NK-92 (cell line): ENCODE data around the gene BMF.

Experiments used
- DNase-seq: peaks from one replicate; lab custom pipeline; 2025; ENCODE audit not compliant: unreplicated experiment; lab: John Stamatoyannopoulos, UW

The BMF gene

DNA sequence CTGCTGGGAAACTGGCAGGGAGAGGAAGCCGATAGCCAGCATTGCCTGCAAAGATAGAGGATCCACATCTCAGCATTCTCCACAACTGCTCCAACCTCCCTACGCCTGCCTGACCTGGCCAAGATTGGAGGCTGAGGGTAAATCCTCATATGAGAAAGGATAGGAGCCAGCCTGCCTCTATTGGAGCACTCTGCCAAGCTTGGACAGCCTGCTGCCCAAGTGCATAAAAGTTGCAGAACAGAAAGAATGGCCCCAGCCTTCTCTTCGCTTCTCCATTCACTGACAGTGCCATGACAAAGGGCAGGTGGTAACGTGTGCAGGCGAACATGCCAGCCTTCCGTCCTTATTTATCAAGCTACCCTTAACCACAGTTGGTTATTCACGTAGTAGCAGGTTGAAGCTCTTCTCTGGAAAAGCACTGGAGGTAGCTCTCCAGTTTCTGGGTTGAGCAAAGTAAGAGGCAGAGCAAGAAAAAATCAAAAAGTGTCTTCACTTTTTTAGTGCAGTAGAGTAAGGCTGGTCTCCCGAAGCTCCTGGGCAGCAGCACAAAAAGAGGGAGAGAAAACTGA is 4.3 kb downstream of the BMF start:
- no peak for DNase-seq

DNA sequence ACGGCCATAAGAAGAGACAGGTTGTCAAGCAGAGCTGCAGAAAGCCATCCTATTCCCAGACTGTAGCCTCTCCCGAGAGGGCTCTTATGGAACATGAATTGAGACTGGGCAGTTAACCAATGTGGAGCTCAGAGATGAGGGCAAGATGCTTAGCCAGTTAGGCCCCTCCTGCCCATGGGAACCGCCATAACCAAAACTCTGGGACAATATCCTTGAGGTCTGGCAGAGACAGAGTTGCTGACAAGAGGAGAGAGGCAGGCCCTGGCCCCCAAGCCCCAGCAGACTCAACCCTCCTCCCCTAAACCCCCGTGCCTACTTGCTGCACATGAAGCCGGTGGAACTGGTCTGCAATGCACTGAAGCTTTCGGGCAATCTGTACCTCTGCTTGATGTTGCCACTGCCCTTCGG is 4.8 kb downstream of the BMF start:
- no peak for DNase-seq

DNA sequence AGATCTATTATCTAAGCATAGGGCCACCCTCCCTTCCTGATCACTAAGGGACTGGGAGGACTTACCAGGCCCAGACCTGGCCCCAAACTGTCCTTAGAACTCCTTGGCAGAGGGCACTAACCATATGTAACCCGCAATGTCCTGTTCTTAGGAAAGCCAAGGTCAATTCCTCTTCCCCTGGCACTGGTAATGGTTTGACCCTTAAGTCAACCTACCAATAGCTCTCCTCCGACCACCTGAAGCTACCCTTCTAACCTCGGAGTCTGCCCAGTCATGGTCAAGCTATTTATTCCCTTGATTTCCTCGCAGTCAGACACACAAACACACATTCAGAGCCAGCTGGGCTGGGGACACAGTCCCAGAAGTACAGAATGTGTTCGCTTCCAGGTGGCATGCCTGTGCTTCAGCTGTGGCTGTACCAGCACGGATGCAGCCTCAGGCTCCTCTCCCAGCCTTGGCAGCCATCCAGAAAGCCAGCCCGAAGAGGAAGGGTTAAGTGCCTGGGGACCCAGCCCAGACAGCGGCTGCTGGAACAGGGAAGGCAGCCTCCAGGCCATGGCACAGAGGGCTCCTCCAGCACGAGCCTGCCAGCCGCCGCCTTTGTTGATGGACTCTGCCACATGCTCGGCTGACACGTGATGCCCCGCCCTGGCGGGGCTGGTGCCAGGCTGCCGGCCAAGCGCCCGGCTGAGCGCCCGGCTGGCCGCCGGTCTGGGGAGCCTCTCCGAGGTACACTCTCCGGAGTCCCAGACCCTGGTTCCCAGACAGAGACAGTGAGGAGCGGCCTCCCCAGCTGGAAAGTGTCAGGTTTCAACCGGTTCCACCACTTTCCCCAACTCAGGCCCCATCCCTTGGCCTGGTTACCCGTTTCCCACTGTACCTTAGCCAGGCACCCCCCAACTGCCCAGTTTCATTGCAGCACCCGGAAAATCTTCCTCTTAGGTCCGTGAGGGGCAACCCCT is 5.5 kb downstream of the BMF start:
- DNase-seq = no peak

DNA sequence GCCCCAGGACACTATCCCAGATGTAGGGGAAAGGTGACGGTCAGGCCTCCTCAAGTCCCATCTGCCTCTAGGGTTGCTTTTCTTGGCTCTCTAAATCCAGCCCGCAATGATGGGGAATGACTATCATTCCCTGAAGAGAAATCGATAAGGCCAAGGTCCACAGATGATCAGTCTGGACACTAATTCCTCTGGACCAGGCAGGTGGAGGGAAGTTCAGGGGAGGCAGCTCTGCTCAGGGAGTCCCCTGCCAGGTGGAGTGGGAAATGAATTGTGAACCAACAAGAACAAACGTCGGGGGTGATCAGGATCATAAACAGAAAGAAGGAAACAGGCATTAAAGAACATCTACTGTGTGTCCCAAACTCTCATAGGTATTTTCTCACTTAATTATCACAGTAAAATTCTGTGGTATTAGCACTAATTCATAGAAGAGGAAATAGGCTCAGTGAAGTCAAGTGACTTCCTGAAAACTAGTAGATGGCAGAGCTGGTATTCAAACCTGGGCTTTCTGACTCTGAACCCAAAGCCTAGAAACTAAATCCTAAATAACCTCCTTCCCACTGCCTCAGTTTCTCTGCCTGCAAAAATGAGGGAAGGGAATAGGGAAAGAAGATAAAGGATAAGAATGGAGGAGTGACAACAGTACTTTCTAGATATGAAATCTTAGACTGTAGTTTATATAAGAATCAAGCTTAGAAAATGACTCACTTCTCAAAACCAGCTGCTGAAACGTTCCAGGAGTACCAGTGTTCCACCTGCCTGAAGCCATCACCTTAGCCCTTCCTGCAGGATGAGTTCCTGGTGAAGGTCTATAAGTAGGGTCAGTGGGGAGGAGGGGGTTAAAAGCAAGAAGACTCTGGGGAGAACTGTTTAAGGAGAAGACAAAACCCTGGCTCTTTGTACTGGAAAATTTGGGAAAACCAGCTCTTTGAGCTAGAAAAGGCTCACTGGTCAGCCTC is 7.5 kb downstream of the BMF start:
- no peak for DNase-seq

DNA sequence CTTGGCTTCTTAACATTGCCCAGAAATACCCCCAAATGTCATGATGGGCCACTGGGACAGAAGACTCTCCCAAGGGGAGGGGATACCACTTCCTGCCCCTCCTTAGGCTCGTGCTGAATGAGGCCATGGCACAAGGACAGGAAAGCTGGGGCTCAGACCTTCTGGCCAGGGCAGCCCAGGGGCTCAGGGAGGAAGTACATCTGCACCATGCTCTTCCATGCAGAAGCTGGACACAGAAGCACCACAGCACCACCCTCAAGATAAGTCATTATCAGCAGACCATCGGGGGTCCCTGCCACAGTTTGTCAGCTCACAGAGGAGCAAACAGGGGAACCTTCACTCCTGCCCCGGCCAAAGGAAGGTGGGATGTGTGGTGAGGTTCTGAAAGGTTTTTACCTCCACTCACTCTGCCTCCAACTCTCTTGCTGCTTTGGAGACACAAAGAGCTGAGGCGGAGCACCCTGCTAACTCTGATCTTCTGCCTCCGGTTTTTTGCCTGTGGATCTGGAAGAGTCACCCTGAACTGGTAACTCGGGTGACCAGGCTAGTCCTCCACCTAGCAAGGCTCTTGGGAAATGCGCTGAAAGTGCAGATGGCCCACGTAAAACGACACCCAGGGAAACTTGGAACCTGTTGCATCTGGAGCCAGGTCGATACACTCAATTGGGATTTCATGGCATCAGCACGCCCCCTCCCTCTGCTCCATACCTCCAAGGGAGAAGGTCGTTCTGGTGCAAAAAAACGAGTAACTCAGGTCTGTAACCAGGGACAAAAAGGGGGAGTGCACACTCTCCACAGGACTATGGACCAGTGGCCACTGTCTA is 8.3 kb downstream of the BMF start:
- no peak for DNase-seq

DNA sequence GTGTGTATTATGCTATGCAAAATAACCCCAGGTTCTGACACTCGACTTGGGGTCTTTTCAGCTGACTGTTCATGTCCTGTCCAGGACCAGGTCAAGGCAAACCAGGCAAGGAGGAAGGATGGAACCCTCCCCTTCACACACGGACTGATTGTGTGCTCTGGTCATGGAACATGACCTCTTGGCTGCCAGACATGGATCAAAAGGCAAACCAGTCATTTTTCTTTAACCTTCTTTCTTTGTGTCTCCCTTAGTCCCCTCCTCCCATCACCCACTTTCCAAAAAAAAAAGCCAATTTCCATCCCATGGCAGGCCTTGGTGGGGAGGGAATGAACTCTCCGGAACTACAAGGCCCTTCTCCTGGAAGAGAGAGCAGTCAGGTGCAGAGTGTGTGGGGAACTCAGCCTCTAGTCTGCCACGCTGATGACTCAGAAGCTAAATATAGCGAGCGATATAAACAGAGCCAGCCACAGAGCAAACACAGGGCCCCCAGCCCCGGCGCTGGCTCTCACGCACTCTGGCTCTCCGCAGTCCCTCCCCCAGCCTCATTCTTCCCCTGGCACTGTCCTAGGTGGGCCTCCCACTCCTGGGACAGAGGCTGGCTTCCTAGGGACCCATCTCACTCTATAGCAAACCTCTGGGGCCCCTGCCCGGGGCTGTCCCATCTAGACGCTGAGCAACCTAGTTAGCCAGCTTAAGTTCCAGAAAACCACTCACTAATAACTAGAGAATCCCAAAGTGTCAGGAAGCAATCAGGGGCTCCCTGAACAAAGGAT is 10.0 kb downstream of the BMF start:
- DNase-seq = no peak

DNA sequence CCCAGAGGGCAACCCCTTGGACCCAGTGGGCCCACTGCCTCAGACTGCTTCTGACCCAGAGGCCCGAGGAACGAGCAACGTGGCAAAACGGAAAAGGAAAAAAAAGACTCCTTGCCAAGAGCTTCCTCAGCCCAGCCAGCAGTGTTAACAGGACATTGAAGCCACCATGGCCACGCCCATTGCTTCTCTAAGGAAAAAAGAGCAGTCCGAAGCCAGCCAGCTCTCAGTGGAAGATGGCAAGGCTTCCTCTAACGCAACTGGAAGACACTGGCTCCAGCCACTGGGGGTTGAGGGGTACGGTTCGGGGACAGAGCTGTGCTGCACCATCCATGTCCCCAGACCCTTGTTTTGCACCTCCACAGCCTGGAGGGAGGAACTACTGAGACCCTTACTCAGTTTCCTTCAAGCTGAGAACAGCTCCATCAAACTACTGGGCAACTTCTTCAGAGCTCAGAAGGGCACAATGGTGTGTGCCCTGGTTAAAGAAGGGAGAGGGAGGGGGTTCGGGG is 10.7 kb downstream of the BMF start:
- DNase-seq = no peak

DNA sequence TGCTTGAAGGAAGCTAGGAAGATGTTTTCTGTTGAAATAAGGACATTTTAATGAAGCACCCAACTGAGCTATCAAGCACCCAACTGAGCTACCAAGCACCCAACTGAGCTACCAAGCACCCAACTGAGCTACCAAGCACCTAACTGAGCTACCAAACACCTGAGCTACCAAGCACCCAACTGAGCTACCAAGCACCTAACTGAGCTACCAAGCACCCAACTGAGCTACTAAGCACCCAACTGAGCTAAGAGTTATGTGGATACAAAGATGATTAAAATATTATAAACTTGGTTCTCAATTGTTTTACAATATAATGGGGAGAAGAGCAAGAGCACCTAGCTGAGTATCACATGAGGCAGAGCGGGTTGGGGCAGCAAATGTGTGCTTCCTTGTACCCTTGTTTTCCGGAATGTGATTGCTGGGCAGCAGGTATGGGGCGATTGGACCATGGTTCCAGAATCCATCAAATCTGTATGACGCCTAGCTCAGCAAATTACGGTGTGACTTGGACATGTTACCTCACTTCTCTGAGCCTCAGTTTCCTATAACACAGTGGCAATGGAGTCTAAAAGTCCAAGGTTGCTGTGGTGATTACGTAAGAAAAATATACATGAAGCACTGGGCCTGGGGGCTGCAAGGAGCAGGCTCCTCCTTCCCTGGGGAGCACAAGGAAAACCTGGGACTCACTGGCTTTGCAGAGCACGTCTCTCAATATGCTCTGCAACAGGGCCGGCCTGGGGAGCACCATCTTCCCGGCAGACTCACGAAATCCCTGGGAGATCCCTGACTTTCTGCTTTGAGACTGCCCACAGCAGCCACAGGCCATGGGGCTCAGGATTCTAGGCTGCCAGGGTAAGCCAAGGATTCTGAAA is 11.3 kb downstream of the BMF start:
- no peak for DNase-seq

DNA sequence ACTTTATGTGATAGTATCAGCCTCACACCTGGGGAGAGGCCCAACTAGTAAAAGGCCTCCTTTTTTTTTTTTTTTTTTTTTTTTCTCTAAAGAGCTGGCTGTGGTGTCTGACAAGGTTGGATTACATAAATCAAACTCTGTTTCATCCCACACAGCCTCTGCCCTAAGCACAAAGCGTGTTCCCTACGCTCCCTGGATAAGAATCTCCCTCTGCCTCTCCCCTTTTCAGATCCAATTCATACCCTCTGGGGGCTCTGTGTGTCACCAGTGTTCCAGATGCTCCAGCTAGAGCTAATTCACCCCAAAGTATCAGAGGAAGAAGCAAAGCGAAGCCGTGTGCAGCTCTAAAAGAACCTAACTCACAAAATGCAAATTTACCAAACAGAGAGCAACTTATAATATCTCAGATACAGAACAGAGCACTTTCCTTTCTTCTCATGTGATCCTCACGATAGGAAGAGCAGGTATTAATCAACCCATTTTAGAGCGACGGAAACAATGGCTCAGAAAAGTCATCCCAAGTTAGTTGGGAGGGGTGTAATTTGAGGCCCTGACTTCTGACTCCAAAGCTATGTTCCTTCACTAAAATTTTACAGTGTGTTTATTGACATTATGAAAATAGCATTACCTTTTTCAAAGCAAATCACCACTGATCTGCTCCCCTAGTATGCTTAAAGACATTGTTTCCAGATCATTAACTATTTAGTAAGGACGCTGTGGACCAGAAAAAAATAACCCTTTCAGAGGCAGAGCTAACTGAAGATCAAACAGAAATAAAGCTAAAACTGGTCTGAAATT is 12.4 kb downstream of the BMF start:
- no peak for DNase-seq

DNA sequence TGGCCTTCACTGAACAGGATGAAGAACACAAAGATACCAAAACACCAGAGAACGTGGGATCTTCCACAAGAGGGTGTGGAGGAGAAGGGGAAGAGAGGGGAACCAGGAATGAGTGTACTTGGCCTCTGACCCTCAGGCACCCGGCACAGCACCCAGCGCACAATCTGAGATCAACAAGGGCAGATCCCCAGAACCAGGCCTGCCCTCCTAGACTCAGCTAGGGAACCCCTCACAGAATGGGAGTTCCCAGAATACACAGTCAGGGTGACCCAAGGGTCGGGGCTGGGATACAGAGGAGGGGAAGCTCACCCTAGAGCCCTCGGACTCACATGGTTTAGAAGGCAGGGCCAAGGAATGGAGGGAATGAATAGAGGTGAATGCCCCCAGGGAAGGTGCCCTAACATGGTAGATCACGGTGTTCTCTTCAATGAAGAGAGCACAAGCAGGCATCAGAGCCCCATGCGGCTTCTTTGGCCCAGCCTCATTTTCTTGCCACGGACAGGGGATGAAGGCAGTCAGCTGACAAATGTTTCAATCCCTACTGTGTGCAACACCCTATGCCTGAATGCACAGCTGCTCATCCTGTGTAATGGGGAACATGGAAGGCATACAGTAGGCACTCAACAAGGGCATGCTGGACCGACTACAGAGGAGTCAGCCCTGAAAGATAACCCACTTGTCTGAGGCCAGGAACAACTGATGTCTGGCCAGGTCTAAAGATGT is 13.1 kb downstream of the BMF start:
- DNase-seq = no peak

DNA sequence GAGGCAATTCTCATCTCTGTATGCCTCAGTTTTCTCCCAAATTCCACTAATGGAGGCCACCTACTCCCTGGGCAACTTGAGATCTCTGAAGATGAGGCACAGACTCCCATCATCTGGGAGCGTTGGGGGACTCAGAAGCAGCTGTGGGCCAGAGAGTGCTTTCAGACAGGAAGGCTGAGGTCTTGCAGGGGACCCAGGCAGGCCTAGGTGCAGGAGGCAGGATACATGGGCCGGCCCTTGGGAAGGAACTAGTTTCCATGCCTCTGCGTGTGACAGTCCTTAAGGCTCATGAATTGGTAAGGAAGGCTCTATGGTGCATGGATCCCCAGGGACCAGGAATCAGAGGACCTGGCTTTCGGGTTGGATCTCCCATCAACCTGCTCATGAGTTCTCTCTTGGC is 14.5 kb downstream of the BMF start:
- DNase-seq = no peak

DNA sequence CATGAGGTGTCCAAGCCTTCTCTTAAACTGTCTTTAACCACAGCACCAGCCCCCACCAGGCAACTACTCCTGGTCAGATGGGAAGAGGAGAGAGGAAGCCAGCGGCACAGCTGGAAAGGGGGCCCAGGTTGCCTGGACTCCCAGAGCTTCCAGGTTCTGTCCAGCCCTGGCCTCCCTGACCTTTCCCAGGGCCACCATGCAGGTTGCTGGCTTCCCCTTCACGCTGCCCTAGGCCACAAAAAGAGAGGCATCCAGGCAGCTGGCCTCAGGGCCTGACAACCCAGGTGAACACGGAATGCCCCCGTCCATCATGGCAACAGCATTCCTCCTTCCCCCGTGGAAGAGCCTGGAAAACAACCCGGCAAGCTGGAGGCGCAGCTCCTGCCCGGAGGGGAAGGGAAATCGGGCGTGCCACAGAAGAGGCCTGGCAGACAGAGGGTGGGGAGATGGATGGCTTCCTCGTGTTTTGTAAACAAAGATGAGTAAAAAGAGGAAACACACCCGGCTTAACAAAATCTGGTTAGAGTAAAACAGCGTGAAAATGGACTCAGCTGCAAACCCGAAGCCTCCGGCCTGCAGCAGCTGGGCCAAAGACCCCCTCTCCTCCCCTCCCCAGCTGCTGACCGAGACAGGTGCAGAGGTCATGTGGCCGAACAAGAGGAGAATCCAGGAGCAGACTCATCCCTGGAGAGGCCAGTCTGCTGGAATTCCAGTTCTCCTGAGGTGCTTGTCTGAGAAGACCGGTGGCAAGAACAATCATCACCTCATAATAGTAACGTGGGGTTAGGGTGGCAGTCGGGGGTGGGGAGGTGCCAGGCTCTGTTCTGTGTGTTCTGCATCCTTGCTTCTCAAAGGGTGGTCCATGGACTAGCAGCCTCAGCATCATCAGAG is 15.5 kb downstream of the BMF start:
- no peak for DNase-seq

DNA sequence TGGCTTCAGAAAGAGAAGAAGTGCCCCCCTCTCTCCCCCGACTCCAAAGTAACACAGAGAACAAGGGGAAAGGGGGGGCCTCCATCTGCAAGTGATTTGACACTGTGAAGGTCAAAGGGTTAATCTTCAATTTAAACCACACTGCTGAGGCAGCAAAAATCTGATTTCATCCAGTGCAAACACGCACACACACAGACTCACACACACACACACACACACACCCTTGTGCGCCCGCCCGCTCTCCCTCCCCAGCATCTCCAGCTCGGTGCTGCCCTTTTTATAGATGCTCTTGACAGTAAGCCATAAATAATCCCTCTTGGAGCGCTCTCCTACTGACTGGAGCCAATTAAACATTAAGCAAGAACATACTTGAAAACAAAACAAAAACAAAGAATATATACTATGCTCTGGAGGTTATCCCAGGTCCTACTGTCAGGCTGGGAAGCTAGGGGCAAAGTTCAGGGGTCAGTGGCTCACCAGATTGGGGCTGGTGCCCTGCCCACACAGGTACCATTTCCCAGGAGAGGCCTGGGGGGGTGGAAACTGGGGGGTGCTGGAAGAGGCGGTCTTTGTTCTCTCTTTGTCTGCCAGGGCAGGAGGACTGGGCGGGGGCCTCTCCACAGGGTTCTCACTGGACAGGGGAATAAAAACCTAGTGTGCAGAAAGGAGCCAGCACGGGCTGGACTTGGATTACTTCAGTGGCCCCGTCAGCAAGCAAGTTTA is 16.3 kb downstream of the BMF start:
- DNase-seq = no peak

DNA sequence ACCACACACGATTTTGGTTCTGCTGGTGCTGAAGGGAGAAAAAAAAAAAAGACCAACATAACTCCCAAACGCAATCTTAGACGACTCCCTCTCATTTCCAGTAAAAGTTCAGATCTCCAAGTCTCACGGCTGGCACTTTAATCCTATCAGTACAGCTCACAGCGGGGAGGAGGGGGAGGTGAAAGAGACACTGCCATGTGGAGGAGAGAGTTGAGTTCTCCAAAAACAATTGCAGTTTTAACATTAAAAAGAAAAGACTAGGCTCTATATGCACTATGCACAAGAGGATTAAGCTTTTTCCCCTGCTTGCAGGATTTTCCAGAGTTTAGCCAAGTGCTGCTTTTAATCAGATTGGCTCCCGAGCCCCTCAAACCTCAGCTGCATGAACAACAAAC is 16.8 kb downstream of the BMF start:
- DNase-seq = no peak

DNA sequence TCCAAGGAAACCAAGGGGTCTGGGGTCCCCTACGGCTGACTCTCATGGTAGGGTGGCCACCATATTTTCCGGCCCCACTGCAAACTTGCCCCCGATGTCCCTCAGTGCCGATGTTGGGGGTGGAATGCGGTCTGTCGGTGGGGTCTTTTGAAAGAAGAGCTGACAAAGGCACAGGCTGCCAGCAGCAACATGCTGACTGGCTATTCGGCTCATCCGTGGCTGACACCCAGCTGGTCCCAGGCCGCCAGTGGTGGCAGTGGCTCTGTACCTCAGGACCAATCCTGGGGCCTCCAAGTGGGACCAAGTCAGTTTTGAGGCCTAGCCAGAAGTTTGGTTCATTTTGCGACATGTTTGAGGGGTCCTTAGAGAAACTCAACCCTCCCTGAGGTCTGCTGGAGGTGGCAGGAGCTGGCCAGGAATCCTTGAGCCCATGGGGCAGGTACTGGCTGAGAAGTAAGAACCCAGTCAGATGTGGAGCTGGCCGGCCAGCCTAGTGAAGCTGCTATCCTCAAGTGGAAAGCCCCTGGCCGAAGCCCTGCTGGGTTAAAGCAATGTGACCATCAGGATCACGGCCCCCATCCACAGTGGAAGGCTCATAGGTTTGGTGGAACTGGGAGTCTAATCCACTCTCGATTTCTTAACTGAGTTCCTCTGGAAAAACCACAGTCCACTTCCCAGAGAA is 17.8 kb downstream of the BMF start:
- DNase-seq = no peak
